Stomach (tissue), 9 donors: ENCODE measurements around the gene NODAL. TPM values are rescaled to one million over a fixed set of nuclear protein-coding genes. Genes with fewer than 3 reads are reported as not detected.

ENCODE experiments used
- DNase-seq, 2 donors: peaks; one replicate each; pipeline versions ENCODE4 v3.0.0 to v3.0.0-alpha.2; 2013 to 2019
- H3K27ac ChIP-seq, 5 donors: fragments of 200-600 bp in 4 of 5; sonication (generic) in 4 of 5; one replicate each; pipeline ENCODE4 v1.5.1; 2013 to 2019; ENCODE audit warnings: mild to moderate bottlenecking in 1 of 5, moderate library complexity in 1 of 5
- H3K27me3 ChIP-seq, 3 donors: fragments of 200-600 bp; sonication (generic); one replicate each; pipeline ENCODE4 v1.5.1; 2017 to 2019; ENCODE audit warnings: mixed run types in 1 of 3
- H3K36me3 ChIP-seq, 4 donors: fragments of 200-600 bp; sonication (generic); 1 replicate in 3 of 4; 2 replicates in 1 of 4; pipeline ENCODE4 v1.5.1; 2016 to 2019
- H3K4me1 ChIP-seq, 4 donors: fragments of 200-600 bp; sonication (generic); one replicate each; pipeline ENCODE4 v1.5.1; 2016 to 2019
- H3K4me3 ChIP-seq, 4 donors: fragments of 200-600 bp; sonication (generic) in 3 of 4; one replicate each; pipeline ENCODE4 v1.5.1; 2016 to 2019; ENCODE audit warnings: mild to moderate bottlenecking in 1 of 4
- H3K9me3 ChIP-seq, 4 donors: fragments of 200-600 bp; sonication (generic); one replicate each; pipeline ENCODE4 v1.5.1; 2016 to 2019
- EP300 ChIP-seq: sonication (generic); formaldehyde crosslinking; IDR thresholded peaks from one replicate; pipeline ENCODE4 v1.6.1; 2017; ENCODE audit warnings: antibody characterized with exemption
- POLR2A ChIP-seq, 4 donors: fragments of 450-650 bp; IDR thresholded peaks; one replicate each; pipeline ENCODE4 v1.6.1; 2016; ENCODE audit warnings: antibody characterized with exemption in 4 of 4, control low read depth in 2 of 4, mild to moderate bottlenecking in 1 of 4, moderate library complexity in 1 of 4
- POLR2AphosphoS5 ChIP-seq, 3 donors: sonication (generic); formaldehyde crosslinking; IDR thresholded peaks; one replicate each; pipeline ENCODE4 v1.6.1; 2016; ENCODE audit warnings: antibody characterized with exemption in 3 of 3
- WGBS, 5 donors: extraction: QIAGEN DNeasy Blood & Tissue Kit in 3 of 5; methylation state at CpG; one replicate each; pipeline versions ENCODE4 v1.1.5 to v1.1.7; 2013 to 2018; 5-methylcytosine and 5-hydroxymethylcytosine counted together
- intact Hi-C: fragments of 100-400 bp; cut with DNase I; formaldehyde crosslinking; loops from one replicate; pipeline ENCODE4 v1.15.1; 2023; ENCODE audit warnings: low total_unique reads
- polyA plus RNA-seq, 3 donors: library from polyadenylated mRNA; stranded (reverse); fragments of 200-250 nt; gene quantifications; one replicate each; pipeline ENCODE4 v1.2.3, GENCODE V29; 2013
- total RNA-seq, 5 donors: library from RNA; depleted of rRNA; stranded (reverse); fragments of >200 nt; gene quantifications; one replicate each; pipeline versions ENCODE4 v1.1.0 to v1.2.3, GENCODE V29; 2014 to 2016
- TF ChIP-seq, protein P1 (sequence below), 7 experiments: fragments of 450-650 bp in 4 of 7; fragments of 200-600 bp in 3 of 7; sonication (generic) in 3 of 7; IDR thresholded peaks; one replicate each; pipeline ENCODE4 v1.5.1; 2016 to 2019; ENCODE audit warnings: antibody characterized with exemption in 7 of 7, control low read depth in 2 of 7, mild to moderate bottlenecking in 1 of 7
- donor health status: healthy with polysubstance abuse.
- donor health status: Bipolar disorder and iron deficiency.
- donor health status: healthy.

Gene NODAL
- total and polyA plus RNA-seq, 8 donors = not detected

- H3K27me3 ChIP-seq = no peaks in the 10 kb centered on the region
- WGBS, 5 donors = 25 to 50% (median 44%) methylated on average over 6 of the region's 6 CpGs
- peaks cover 17 to 53% (median 31%) of the 10 kb centered on the region in 4 donors for H3K4me1 ChIP-seq
- no peak overlapping the region for H3K4me3 ChIP-seq
- TF ChIP-seq POLR2AphosphoS5 (IDR thresholded peaks at IDR 0.05) = peak; percentile 66 to 93 (median 89)
- no peak for TF ChIP-seq POLR2A (IDR thresholded peaks at IDR 0.05)
- TF ChIP-seq, protein P1, sequence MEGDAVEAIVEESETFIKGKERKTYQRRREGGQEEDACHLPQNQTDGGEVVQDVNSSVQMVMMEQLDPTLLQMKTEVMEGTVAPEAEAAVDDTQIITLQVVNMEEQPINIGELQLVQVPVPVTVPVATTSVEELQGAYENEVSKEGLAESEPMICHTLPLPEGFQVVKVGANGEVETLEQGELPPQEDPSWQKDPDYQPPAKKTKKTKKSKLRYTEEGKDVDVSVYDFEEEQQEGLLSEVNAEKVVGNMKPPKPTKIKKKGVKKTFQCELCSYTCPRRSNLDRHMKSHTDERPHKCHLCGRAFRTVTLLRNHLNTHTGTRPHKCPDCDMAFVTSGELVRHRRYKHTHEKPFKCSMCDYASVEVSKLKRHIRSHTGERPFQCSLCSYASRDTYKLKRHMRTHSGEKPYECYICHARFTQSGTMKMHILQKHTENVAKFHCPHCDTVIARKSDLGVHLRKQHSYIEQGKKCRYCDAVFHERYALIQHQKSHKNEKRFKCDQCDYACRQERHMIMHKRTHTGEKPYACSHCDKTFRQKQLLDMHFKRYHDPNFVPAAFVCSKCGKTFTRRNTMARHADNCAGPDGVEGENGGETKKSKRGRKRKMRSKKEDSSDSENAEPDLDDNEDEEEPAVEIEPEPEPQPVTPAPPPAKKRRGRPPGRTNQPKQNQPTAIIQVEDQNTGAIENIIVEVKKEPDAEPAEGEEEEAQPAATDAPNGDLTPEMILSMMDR (IDR thresholded peaks at IDR 0.05) = no peak
- peak; percentile 81 for TF ChIP-seq EP300
- intact Hi-C loops = no loop called here
- no peaks in the 10 kb centered on the region for H3K9me3 ChIP-seq
- peak; percentile 39 to 90 for DNase-seq
- H3K27ac ChIP-seq = peak overlapping the region; percentile 64 to 90 (median 76)
- peaks cover 8 to 44% (median 39%) of the 10 kb centered on the region in 4 donors for H3K36me3 ChIP-seq
Measured at GRCh38 chr10:70430493-70431445, 10.7 kb downstream of the NODAL start.

DNA sequence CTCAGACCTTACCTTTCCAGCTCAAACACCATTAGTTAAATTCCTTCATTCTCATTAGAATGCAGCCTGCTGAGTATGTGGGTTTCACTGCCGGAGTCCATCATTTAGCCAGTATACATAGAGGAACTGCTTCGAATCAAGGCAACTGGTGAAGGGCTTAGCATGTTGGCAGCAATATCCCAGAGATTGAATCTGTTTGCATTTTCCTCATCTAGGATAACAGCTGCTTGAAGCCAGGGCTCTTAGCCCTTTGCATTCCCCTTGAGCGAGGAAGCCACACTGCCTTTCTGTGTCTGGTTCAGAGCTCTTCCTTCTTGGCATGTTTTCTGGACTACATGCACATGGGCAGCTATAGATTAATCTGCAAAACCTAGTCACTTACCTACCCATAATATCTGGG is 14.7 kb downstream of the NODAL start:
- intact Hi-C loops = no loop called here
- H3K4me1 ChIP-seq = peaks cover 10 to 47% (median 22%) of the 10 kb centered on the region in 4 donors
- 56 to 84% (median 78%) methylated on average over 3 of the region's 3 CpGs for WGBS, 5 donors
- no peak for TF ChIP-seq POLR2A (IDR thresholded peaks at IDR 0.05)
- TF ChIP-seq, protein P1 (IDR thresholded peaks at IDR 0.05) = no peak
- no peak for DNase-seq
- H3K27ac ChIP-seq = peak overlapping the region in 1 of 5 donors; percentile 57
- H3K9me3 ChIP-seq = no peaks in the 10 kb centered on the region
- peaks cover 30 to 84% (median 78%) of the 10 kb centered on the region in 4 donors for H3K36me3 ChIP-seq
- no peaks in the 10 kb centered on the region for H3K27me3 ChIP-seq
- H3K4me3 ChIP-seq = no peak overlapping the region

- H3K36me3 ChIP-seq = peaks cover 48 to 100% (median 95%) of the 10 kb centered on the region in 4 donors
Measured at GRCh38 chr10:70425096-70425495, 16.4 kb downstream of the NODAL start.

GRCh38 chr10:70424320-70424719 is 17.2 kb downstream of the NODAL start:
- Histone ChIP-seq H3K9me3 (no peaks in the 10 kb centered on the region), H3K4me1 (peaks cover 0 to 35% (median 5%) of the 10 kb centered on the region in 4 donors), H3K4me3 (no peak overlapping the region), H3K27ac (peak overlapping the region in 1 of 5 donors; percentile 57), H3K27me3 (no peaks in the 10 kb centered on the region), H3K36me3 (peaks cover 50 to 100% (median 96%) of the 10 kb centered on the region in 4 donors)
- no peak for DNase-seq
- intact Hi-C loops = no loop called here
- TF ChIP-seq EP300 = no peak
- TF ChIP-seq POLR2A (IDR thresholded peaks at IDR 0.05) = no peak
- no peak for TF ChIP-seq POLR2AphosphoS5 (IDR thresholded peaks at IDR 0.05)
- TF ChIP-seq, protein P1 (IDR thresholded peaks at IDR 0.05) = no peak
- 90 to 98% (median 96%) methylated on average over 3 of the region's 3 CpGs for WGBS, 5 donors

More at GRCh38 chr10:70425096-70425495, 16.4 kb downstream of the NODAL start:
- Histone ChIP-seq H3K27me3 (no peaks in the 10 kb centered on the region), H3K4me3 (no peak overlapping the region), H3K9me3 (no peaks in the 10 kb centered on the region), H3K4me1 (peaks cover 4 to 34% (median 8%) of the 10 kb centered on the region in 4 donors), H3K27ac (peak overlapping the region in 1 of 5 donors; percentile 57)
- intact Hi-C loops = no loop called here
- WGBS, 5 donors = 73 to 87% (median 81%) methylated on average over 3 of the region's 3 CpGs
- TF ChIP-seq POLR2A (IDR thresholded peaks at IDR 0.05) (no peak), EP300 (no peak), POLR2AphosphoS5 (IDR thresholded peaks at IDR 0.05) (no peak)
- TF ChIP-seq, protein P1 (IDR thresholded peaks at IDR 0.05) = no peak
- DNase-seq = no peak
